Islet of Langerhans (tissue), 1 donor: Measurements from ENCODE around the gene ARAP2.

Experiments used
- FAIRE-seq: peaks from one replicate; lab custom pipeline; 2011; peaks lifted over from hg19 to GRCh38; lab: Jason Lieb, UNC

The ARAP2 gene

GRCh38 chr4:36220776-36221175 lies 23.5 kb downstream of the ARAP2 start:
- FAIRE-seq = no peak

- FAIRE-seq = no peak
Observed at GRCh38 chr4:36218121-36218520, 26.2 kb downstream of the ARAP2 start.

DNA sequence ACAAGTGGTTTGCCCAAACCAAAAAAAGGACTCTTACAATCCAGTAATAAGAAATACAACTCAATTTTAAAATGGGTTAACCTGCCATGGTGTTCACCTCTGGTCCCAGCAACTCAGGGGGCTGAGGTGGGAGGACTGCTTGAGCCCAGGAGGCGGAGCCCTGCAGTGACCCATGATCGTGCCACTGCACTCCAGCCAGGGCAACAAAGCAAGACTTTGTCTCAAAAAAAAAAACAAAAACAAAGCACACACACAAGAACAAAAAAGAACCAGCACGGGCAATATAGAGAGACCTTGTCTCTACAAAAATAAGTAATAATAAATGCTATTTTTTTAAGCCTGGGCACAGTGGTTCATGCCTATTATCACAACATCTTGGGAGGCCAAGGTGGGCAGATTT lies 28.7 kb downstream of the ARAP2 start:
- no peak for FAIRE-seq

GRCh38 chr4:36214735-36215485 lies 29.4 kb downstream of the ARAP2 start:
- FAIRE-seq = no peak

DNA sequence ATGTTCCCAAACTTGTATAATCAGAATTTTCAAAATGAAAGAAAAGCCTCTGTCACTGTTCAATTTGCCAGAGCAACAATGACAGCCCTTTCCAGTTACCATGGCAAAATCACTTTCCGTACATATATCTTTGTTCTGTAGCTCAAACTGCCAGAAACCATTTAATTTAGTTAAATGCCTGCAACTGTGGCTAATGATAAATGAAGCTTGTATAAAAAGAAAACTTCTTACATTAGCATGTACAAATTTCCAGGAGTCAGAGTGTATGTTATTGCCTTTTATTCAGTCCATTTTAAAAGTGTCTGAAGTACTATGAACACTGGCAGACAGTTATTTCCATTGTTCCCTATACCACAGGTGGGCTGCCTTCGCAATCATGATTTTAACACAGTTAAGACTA lies 30.3 kb downstream of the ARAP2 start:
- no peak for FAIRE-seq

GRCh38 chr4:36211084-36211483 lies 33.2 kb downstream of the ARAP2 start:
- no peak for FAIRE-seq

- FAIRE-seq = no peak
Observed at GRCh38 chr4:36209941-36210649, 34.2 kb downstream of the ARAP2 start.

GRCh38 chr4:36208893-36209473 lies 35.3 kb downstream of the ARAP2 start:
- FAIRE-seq = no peak

DNA sequence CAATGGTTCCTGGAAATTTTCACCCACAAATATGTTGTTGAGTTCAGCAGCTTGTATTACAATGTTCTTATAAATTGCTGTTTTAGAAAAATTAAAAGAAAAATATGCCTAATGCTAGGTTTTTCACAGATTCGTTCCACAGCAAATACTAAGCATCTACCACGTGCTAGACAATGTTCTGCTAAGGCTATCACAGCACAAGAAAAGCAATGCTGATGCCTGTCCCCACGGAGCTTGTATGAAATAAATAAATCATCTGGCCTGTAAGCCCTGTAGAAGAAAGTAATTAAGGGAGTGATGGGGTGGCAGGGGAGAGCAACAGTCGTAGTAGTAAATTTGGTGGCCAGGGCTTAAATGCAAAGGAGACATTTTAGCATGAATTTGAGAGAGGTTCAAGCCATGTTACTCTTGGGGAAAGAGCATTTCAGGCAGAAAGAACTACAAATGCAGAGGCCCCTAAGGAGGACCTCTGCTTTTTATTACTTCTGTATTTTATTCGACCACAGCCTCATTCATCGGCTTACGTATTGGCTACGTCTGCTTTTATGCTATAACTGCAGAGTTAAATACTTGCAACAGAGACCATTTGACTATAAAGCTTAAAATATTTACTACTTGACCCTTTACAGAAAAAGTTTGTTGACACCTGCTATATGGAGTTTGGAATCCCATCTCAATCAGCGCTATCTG lies 36.3 kb downstream of the ARAP2 start:
- no peak for FAIRE-seq

DNA sequence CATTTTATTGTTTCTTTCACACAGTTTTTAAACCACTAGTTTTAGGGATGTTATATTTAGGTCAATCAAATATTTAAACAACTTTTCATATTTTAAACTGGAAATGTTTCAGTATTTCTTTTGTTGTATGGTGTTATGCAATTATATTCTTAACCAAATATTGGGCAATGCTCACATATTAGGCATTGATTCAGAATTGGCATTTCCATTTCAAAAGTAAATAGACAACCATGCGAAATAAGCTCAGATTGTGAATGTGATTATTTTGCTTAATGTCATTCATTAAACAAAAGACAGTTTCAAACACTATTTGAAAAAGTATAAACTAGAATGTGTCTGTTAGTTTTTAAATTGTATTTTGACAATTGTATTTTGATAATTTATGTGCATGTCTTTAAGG lies 36.9 kb downstream of the ARAP2 start:
- FAIRE-seq = no peak

- FAIRE-seq = no peak
Observed at GRCh38 chr4:36206603-36207311, 37.6 kb downstream of the ARAP2 start.

DNA sequence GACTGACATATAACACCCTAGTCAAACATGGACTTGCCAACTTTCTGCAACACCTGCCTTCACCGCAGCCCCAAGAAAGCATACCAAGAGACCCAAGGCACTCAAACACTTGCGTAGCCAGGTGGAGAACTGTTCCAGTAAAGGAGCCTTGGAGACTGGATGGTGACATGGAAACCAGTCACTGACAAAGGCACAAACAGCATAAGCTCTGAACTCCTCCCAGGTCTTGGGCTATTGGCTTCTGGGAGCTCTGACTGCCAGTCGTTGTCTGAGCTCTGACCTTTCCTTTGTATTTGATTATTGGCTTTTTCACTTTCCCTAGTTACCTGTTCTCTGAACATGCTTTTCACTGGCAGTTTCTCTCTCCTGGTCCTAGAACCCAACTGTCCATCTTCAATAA lies 38.3 kb downstream of the ARAP2 start:
- no peak for FAIRE-seq

- FAIRE-seq = no peak
Observed at GRCh38 chr4:36198861-36199260, 45.5 kb downstream of the ARAP2 start.

DNA sequence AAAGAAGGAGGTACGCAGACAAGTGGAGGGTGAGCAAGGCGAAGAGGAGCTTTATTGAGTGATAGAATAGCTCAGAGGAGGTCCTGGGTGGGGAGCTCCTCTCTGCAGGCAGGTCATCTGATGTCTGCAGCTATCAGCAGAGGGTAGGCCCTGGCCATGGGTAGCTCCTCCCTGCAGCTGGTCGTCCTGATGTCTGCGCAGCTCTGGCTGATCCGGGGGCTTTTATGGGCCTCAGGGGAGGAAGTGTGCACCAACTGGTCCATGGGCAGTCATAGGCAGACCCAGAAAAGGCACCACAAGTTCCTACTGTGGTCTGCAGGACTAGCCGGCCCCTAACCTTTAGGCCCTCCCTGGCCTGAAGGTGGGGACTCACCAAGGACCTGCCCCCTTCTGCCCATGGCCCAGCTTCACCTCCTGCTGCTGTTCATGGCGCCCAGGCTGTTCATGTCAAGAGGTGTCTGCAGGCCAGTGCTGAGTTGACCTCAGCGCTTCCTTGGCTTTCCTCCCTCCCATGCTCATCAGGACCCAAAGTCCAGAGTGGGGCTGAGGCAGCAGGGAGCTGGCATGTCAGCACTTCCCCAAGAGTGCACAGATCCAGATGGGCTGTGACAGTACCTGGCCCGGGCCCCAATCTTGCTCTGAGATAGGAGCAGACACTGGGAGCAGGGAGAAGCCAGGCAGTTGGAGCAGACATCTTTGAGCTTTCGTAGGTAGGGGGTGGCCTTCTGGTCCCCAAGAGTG lies 46.1 kb downstream of the ARAP2 start:
- no peak for FAIRE-seq

DNA sequence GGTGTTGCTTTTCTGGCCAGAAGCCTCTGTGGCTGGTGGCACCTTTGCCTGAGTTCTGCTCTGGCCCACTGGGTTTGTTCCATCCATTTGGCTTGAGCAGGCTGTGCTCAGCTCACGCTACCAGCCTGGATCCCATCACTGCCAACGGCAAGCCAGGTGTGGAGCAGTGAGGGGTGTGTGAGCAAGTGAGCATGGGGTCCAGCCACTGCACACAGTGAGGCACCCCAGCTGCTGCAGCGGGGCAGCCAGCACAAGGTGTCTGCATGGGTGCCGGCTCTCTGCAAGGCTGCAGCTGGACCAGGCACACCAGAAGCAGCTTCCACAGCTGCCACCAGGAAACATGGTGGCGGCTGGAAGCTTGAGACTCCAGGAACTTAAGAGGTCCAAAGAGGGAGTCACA lies 46.8 kb downstream of the ARAP2 start:
- no peak for FAIRE-seq

GRCh38 chr4:36196145-36196913 lies 48.0 kb downstream of the ARAP2 start:
- no peak for FAIRE-seq

GRCh38 chr4:36192922-36193321 lies 51.4 kb downstream of the ARAP2 start:
- FAIRE-seq = no peak

- FAIRE-seq = no peak
Observed at GRCh38 chr4:36189511-36190226, 54.6 kb downstream of the ARAP2 start.

GRCh38 chr4:36187723-36188333 lies 56.5 kb downstream of the ARAP2 start:
- no peak for FAIRE-seq
